ENCODE data around the gene NT5DC2. TPM values are rescaled to one million over a fixed set of nuclear protein-coding genes. Genes with fewer than 3 reads are reported as not detected.

The NT5DC2 gene
- total RNA-seq, 1 experiment from 2014 or later, result 377 TPM

DNA sequence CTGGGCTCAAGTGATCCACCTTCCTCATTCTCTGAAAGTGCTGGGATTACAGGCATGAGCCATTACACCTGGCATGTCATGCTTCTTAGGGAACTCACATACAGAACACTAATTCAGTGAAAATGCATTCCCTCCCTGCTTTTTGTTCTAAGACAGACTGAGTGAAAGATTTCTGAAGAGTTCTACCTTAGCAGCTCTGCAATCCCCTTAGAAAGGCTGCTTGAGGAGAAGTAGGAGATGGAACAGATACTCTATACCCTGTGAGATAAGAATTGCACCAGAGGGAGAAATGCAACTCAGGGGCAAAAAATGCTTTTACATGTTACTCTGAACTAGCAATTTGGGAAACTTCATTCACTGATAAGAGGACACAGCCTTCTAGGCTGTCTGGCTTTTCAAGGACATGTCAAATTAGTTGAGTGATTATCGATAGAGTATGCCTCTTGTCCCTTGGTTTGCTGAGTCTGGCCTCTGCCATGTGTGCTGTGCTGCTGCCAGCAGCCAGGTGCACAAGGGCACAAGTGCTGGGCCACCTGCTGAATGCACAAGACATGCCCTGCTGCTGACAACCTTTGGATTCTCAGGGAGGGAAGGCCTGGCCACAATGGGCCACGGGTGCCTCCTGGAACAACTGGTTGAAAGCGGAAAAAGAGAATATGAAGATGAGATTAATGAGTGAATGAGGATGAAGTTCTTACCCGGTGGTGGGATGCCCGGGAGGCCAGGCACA, 20.5 kb upstream of the NT5DC2 start:
- H3K4me3 Mint-ChIP-seq, result no peak overlapping the region
- no peaks in the 10 kb centered on the region for H3K27me3 Mint-ChIP-seq (ENCODE audit: low read depth)
- H3K9me3 Mint-ChIP-seq, result no peaks in the 10 kb centered on the region
- CTCF ChIA-PET, result no interaction called here
- H3K36me3 Mint-ChIP-seq, result peaks cover 17% of the 10 kb centered on the region
- H3K4me1 Mint-ChIP-seq, result peaks cover 11% of the 10 kb centered on the region
- no peak for DNase-seq (ENCODE audit: low spot score)
- ATAC-seq, result no peak
- TF ChIP-seq, protein P1, sequence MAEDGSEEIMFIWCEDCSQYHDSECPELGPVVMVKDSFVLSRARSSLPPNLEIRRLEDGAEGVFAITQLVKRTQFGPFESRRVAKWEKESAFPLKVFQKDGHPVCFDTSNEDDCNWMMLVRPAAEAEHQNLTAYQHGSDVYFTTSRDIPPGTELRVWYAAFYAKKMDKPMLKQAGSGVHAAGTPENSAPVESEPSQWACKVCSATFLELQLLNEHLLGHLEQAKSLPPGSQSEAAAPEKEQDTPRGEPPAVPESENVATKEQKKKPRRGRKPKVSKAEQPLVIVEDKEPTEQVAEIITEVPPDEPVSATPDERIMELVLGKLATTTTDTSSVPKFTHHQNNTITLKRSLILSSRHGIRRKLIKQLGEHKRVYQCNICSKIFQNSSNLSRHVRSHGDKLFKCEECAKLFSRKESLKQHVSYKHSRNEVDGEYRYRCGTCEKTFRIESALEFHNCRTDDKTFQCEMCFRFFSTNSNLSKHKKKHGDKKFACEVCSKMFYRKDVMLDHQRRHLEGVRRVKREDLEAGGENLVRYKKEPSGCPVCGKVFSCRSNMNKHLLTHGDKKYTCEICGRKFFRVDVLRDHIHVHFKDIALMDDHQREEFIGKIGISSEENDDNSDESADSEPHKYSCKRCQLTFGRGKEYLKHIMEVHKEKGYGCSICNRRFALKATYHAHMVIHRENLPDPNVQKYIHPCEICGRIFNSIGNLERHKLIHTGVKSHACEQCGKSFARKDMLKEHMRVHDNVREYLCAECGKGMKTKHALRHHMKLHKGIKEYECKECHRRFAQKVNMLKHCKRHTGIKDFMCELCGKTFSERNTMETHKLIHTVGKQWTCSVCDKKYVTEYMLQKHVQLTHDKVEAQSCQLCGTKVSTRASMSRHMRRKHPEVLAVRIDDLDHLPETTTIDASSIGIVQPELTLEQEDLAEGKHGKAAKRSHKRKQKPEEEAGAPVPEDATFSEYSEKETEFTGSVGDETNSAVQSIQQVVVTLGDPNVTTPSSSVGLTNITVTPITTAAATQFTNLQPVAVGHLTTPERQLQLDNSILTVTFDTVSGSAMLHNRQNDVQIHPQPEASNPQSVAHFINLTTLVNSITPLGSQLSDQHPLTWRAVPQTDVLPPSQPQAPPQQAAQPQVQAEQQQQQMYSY (CRISPR knock-in tag; IDR thresholded peaks at IDR 0.05), result no peak
- TF ChIP-seq NFYB (CRISPR knock-in tag; conservative IDR thresholded peaks at IDR 0.05; ENCODE audit: low read depth), result no peak
- no peak for TF ChIP-seq IRF2 (CRISPR knock-in tag; IDR thresholded peaks at IDR 0.05; ENCODE audit: borderline replicate concordance, low read depth)
- no peak for TF ChIP-seq EMX1 (CRISPR knock-in tag; IDR thresholded peaks at IDR 0.05)
- POLR2A ChIA-PET, result no interaction called here
- peak overlapping the region; percentile 84; the same call in 1 of the 2 replicates for H3K27ac Mint-ChIP-seq

GRCh38 chr3:52552089-52552488, 18.4 kb upstream of the NT5DC2 start:
- peaks cover 10% of the 10 kb centered on the region for H3K4me1 Mint-ChIP-seq
- no peaks in the 10 kb centered on the region for H3K9me3 Mint-ChIP-seq
- CTCF ChIA-PET, result no interaction called here
- TF ChIP-seq SMAD4 (CRISPR knock-in tag; IDR thresholded peaks at IDR 0.05), result no peak
- TF ChIP-seq NFE2L1 (CRISPR knock-in tag; IDR thresholded peaks at IDR 0.05), result no peak
- no peak for TF ChIP-seq CREM (CRISPR knock-in tag; IDR thresholded peaks at IDR 0.05)
- no peak for TF ChIP-seq ZBTB21 (CRISPR knock-in tag; IDR thresholded peaks at IDR 0.05; ENCODE audit: borderline replicate concordance)
- TF ChIP-seq ZNF671 (CRISPR knock-in tag; IDR thresholded peaks at IDR 0.05), result no peak
- TF ChIP-seq, protein P2, sequence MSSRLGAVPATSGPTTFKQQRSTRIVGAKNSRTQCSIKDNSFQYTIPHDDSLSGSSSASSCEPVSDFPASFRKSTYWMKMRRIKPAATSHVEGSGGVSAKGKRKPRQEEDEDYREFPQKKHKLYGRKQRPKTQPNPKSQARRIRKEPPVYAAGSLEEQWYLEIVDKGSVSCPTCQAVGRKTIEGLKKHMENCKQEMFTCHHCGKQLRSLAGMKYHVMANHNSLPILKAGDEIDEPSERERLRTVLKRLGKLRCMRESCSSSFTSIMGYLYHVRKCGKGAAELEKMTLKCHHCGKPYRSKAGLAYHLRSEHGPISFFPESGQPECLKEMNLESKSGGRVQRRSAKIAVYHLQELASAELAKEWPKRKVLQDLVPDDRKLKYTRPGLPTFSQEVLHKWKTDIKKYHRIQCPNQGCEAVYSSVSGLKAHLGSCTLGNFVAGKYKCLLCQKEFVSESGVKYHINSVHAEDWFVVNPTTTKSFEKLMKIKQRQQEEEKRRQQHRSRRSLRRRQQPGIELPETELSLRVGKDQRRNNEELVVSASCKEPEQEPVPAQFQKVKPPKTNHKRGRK (CRISPR knock-in tag; IDR thresholded peaks at IDR 0.05; ENCODE audit: borderline replicate concordance), result no peak
- TF ChIP-seq CBFB (CRISPR knock-in tag; IDR thresholded peaks at IDR 0.05; ENCODE audit: low read depth), result no peak
- no peak for TF ChIP-seq OVOL2 (CRISPR knock-in tag; IDR thresholded peaks at IDR 0.05; ENCODE audit: borderline replicate concordance)
- no peak for TF ChIP-seq ZNF423 (CRISPR knock-in tag; IDR thresholded peaks at IDR 0.05)
- TF ChIP-seq E2F4 (CRISPR knock-in tag; IDR thresholded peaks at IDR 0.05; ENCODE audit: borderline replicate concordance, low read depth), result no peak
- TF ChIP-seq, protein P3, sequence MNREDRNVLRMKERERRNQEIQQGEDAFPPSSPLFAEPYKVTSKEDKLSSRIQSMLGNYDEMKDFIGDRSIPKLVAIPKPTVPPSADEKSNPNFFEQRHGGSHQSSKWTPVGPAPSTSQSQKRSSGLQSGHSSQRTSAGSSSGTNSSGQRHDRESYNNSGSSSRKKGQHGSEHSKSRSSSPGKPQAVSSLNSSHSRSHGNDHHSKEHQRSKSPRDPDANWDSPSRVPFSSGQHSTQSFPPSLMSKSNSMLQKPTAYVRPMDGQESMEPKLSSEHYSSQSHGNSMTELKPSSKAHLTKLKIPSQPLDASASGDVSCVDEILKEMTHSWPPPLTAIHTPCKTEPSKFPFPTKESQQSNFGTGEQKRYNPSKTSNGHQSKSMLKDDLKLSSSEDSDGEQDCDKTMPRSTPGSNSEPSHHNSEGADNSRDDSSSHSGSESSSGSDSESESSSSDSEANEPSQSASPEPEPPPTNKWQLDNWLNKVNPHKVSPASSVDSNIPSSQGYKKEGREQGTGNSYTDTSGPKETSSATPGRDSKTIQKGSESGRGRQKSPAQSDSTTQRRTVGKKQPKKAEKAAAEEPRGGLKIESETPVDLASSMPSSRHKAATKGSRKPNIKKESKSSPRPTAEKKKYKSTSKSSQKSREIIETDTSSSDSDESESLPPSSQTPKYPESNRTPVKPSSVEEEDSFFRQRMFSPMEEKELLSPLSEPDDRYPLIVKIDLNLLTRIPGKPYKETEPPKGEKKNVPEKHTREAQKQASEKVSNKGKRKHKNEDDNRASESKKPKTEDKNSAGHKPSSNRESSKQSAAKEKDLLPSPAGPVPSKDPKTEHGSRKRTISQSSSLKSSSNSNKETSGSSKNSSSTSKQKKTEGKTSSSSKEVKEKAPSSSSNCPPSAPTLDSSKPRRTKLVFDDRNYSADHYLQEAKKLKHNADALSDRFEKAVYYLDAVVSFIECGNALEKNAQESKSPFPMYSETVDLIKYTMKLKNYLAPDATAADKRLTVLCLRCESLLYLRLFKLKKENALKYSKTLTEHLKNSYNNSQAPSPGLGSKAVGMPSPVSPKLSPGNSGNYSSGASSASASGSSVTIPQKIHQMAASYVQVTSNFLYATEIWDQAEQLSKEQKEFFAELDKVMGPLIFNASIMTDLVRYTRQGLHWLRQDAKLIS (CRISPR knock-in tag; IDR thresholded peaks at IDR 0.05; ENCODE audit: borderline replicate concordance), result no peak
- TF ChIP-seq NR2C2 (CRISPR knock-in tag; IDR thresholded peaks at IDR 0.05), result no peak
- no peak for TF ChIP-seq STAT6 (CRISPR knock-in tag; conservative IDR thresholded peaks at IDR 0.05; ENCODE audit: low read depth)
- TF ChIP-seq PRRX2 (CRISPR knock-in tag; IDR thresholded peaks at IDR 0.05), result no peak
- TF ChIP-seq SP1 (CRISPR knock-in tag; conservative IDR thresholded peaks at IDR 0.05), result no peak
- no peak for TF ChIP-seq MXD4 (CRISPR knock-in tag; IDR thresholded peaks at IDR 0.05; ENCODE audit: borderline replicate concordance)
- H3K27ac Mint-ChIP-seq, result 0 out of 2 replicates have a peak overlapping the region, but pooled peaks have one; percentile 76
- no peak overlapping the region for H3K4me3 Mint-ChIP-seq
- H3K27me3 Mint-ChIP-seq (ENCODE audit: low read depth), result no peaks in the 10 kb centered on the region
- DNase-seq (ENCODE audit: low spot score), result no peak
- H3K36me3 Mint-ChIP-seq, result peaks cover 18% of the 10 kb centered on the region
- ATAC-seq, result no peak
- POLR2A ChIA-PET, result no interaction called here

Data from WTC11 (cell line).